Iris pigment epithelial cell (primary cell): ENCODE measurements around the gene ZCCHC14.
"Not testable (repeated sequence)": the region's sequence is repeated elsewhere in the genome, so short reads cannot be mapped to it uniquely, and the experiment has no call there.

Experiments
- DNase-seq: peaks from one replicate; pipeline ENCODE4 v3.0.0-alpha.2; 2011; ENCODE audit warnings: low read depth

ZCCHC14 gene

GRCh38 chr16:87382023-87382785 is 110.6 kb downstream of the ZCCHC14 start:
- peak; percentile 35 for DNase-seq

GRCh38 chr16:87380881-87381280 is 111.9 kb downstream of the ZCCHC14 start:
- peak; percentile 63 for DNase-seq

DNA sequence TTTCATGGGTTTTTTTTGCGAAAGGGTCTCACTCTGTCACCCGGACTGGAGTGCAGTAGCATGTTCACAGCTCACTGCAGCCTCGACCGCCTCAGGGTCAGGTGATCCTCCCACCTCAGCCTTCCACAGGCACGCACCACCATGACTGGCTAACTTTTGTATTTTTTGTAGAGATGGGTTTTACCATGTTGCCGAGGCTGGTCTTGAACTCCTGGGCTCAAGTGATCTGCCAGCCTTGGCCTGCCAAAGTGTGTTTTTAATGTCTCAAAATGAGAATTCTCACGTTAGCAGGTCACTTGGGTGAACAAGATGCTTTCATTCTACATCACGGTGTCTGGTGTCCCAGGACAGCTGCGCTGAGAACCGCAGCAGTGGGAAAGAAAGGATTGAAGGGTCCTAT is 112.4 kb downstream of the ZCCHC14 start:
- no peak for DNase-seq

- DNase-seq = not testable (repeated sequence)
Observed at GRCh38 chr16:87379312-87379752, 113.5 kb downstream of the ZCCHC14 start.

DNA sequence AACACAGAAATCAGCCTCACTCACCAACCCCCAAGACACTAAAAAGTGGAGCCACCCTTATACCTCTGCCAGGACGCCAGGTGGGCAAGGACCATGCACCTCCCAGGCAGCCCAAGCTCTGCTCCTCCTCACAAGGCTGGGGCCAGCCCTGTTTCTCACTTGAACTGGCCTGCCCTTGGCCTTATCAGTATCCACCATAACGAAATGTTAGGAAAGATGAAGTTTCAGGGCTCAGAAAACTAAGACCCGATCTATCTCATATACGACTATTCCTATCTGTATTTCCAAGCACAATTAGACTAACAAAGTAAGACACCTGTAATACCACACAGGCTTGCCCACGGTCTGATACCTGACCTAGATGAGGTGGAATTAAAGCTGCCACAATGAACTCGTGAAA is 116.2 kb downstream of the ZCCHC14 start:
- no peak for DNase-seq

- DNase-seq = peak; percentile 60
Observed at GRCh38 chr16:87375426-87376135, 117.2 kb downstream of the ZCCHC14 start.

DNA sequence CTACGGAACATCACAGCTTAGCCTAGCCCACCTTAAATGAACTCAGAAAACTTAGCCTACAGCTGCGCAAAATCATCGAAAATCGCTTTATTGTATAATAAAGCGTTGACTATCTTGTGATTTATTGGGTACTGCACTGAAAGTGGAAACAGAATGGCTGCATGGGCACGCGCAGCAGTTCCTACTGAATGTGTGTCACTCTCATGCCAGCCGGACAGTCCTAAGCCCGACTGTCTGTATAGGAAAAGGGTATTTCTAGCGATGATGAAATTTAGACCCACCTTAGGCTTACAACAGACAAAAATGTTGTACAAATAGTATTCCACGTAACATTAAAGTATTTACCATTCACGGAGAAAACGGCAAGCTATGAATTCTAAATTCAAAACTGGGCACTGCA is 118.5 kb downstream of the ZCCHC14 start:
- no peak for DNase-seq

DNA sequence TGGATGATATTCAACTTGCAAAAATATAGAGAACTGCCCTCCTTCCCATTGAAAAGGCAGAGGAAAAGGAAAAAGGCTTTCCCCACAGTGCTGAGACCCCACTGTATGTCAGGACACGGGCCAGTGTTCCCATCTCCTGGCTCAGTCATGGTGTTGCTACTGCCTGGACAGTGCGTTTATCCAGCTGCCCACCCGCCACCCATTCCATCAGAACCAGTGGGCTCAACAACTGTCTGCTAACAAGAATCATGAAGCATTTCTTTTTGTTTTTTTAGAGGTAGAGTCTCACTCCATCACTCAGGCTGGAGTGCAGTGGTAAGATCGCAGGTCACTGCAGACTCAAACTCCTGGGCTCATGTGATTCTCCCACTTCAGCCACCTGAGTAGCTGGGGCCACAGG is 120.5 kb downstream of the ZCCHC14 start:
- DNase-seq = no peak

GRCh38 chr16:87371261-87371866 is 121.5 kb downstream of the ZCCHC14 start:
- DNase-seq = no peak

GRCh38 chr16:87369796-87370719 is 122.8 kb downstream of the ZCCHC14 start:
- no peak for DNase-seq

DNA sequence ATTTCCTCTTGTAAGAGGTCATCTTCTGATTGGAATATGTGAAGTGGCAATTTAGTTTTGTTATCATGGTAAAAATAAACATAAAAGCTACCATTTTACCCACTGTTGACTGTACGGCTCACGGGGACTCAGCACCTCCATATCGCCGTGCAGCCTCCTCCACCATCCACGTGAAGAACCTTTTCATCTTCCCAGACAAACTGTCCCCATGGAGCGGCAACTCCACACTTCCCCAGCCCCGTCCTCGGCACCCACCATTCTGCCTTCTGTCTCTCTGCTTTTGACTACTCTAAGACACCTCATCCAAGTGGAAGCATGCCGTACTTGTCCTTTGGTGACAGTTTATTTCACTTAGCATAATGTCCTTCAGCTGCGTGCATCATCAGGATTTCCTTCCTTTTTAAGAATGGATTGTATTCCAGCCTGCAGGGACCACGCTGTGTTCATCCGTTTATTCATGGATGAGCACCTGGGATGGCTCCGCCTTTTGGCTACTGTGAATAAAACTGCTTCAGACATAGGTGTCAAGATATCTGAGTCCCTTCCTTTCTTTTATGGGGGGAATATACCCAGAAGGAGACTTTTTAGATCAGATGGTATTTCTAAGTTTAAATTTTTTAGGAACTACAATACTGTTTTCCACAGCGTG is 123.6 kb downstream of the ZCCHC14 start:
- DNase-seq = no peak

DNA sequence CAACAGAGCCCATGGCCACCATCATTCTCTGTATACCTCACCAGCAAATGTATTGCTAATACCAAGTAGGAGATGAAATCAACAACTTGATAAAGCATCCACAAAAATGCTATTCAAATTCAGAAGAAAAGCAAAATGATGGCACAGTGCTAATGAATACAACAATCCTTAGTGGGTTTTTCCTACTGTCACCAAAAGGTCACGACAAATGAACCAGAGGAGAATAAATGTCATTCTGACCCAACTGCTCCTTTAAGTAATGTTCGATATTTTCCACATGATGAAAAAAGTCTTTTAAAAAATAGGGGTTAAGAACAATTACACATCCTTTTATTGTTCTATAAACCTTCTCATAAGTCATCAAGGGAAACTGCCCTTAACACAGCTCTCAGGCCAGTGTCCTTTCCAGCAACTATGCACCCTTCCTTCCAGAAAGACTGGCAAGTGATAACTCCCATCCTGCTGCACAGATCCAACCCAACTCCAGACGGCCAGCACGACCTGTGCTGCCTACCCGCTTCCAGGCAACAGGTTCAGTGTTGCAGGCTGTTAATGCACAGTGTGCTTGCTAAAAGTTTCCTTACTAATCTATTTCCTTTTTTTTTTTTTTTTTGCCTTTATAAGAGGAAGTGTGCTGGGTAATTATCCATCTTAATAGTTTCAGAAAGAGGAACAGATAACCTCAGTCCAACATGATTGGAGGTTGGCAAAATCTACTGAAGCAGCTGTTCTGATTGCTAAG is 124.6 kb downstream of the ZCCHC14 start:
- no peak for DNase-seq

DNA sequence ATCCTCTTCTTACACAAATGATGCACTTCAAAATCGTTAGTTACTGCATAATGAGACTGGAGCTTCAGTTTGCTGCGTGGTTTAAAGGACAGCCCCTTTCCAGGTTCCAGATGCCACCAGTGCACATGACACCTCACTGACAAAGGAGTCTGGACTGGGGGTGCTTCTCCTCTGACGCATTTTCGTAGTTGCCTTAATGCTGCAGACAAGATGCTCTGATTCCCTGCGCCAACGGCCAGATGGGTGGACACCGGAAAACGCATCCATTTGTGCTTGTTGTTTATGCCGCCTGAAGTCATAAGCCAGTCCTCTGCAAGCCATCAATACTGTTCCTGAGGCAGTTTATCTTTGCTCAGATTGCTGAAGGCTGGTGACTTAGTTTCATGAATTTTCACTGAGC is 125.3 kb downstream of the ZCCHC14 start:
- DNase-seq = no peak

GRCh38 chr16:87366930-87367329 is 125.9 kb downstream of the ZCCHC14 start:
- no peak for DNase-seq

DNA sequence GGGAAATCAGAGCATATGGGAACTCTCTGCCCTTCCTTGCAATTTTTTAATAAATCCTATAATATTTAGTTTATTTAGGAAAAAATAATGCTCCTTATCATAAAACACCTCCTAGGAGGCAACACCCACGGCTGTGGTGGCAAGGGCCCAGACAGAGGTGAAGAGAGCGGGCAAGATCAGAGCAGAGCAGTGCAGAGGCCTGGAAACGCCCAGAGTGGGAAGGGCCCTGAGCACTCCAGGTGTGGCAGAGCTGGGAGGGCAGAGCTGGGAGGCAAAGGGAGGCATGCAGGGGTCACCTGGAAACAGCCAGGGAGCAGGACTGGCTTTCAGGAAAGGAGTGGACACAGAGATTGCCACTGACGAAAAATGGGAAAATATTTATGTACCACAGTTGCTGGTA is 126.5 kb downstream of the ZCCHC14 start:
- DNase-seq = no peak

DNA sequence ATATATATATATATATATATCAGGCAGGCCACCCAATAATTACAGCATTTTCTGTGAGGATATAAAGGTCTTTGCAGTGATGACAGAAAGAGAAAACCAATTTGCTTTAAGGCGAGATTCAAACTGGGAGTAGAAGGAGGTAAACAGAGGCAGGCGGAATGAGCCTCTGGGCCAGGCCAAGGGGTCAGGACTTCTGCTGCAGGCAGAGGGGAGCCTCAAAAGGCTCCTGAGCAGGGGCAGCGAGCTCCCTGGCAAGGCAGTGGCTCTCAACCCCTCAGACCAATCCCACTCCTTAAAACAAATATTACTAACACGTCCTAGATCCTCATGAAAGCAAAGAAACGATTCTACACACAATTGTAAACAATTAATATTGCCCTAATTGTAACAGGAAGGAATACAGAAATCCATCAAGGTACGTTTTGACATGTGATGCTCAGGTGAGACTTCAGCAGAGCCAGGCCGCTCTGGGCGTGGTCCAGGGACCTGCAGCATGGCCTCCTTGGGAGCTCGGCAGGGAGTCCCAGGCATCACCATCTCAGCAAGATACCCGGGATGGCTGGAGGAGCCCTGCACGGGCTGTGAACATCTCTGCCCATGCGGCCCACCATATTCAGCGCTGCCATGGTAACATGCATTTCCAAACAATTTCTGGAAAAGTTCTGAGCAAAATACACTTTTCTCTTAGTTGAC is 127.7 kb downstream of the ZCCHC14 start:
- DNase-seq = no peak

GRCh38 chr16:87363771-87364455 is 128.9 kb downstream of the ZCCHC14 start:
- DNase-seq = peak; percentile 55

- DNase-seq = not testable (repeated sequence)
Observed at GRCh38 chr16:87362828-87363559, 129.8 kb downstream of the ZCCHC14 start.
